GM12892 (cell line): ENCODE measurements around the gene TMEM150A.
"Not testable (repeated sequence)": the region's sequence is repeated elsewhere in the genome, so short reads cannot be mapped to it uniquely, and the experiment has no call there.

ENCODE experiments used
- POLR2A ChIP-seq: IDR thresholded peaks from 2 replicates; pipeline ENCODE4 v1.6.1; 2011; ENCODE audit warnings: low read depth, low read length, control low read depth
- POLR2AphosphoS5 ChIP-seq: IDR thresholded peaks from 2 replicates; pipeline ENCODE4 v1.6.1; 2011; ENCODE audit warnings: low read depth, low read length, control low read depth

DNA sequence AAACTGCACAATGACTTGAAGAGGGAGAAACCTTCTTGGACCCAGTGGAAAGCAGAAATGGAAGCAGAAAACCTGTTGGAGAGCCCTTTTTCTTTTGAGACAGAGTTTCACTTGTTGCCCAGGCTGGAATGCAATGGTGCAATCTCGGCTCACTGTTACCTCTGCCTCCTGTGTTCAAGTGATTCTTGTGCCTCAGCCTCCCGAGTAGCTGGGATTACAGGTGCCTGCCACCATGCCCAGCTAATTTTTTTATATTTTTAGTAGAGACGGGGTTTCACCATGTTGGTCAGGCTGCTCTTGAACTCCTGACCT is 1.6 kb upstream of the TMEM150A start:
- not testable (repeated sequence) for TF ChIP-seq POLR2AphosphoS5, POLR2A
